Measurements from ENCODE around the gene IQCF2.

DNA sequence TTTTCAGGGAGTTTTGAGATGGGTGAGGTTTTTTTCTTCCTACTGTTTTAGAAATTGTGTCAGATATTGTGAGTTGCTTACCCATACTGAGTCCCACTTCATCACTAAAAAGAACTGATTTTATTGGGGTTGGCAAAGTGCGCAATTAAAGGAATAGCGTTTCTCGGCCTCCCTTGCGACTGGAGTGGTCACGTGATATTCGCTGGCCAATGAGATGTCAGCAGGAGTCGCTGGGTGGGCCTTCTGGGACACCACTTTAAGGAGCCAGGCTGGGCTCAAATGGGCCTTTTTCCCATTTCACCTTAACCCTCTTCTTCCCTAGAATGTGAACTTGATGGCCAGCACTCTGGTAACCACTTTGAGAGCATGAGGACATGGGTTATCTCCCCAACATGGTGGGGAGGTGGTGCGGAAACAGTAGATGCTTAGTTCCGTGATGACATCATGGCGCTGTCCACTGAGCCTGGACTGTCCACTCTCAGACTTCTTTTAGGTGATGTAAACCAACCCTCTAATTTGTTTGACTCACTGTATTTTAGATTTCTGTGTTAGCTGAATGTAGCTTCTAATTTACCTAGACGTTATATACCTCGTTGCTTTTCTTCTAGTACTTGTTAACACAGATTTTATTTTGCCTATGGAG is 27.2 kb downstream of the IQCF2 start:
- TF ChIP-seq POLR2A (IDR thresholded peaks at IDR 0.05) (no peak), POLR2AphosphoS5 (IDR thresholded peaks at IDR 0.05) (no peak)
- TF ChIP-seq, protein P1, sequence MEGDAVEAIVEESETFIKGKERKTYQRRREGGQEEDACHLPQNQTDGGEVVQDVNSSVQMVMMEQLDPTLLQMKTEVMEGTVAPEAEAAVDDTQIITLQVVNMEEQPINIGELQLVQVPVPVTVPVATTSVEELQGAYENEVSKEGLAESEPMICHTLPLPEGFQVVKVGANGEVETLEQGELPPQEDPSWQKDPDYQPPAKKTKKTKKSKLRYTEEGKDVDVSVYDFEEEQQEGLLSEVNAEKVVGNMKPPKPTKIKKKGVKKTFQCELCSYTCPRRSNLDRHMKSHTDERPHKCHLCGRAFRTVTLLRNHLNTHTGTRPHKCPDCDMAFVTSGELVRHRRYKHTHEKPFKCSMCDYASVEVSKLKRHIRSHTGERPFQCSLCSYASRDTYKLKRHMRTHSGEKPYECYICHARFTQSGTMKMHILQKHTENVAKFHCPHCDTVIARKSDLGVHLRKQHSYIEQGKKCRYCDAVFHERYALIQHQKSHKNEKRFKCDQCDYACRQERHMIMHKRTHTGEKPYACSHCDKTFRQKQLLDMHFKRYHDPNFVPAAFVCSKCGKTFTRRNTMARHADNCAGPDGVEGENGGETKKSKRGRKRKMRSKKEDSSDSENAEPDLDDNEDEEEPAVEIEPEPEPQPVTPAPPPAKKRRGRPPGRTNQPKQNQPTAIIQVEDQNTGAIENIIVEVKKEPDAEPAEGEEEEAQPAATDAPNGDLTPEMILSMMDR (IDR thresholded peaks at IDR 0.05 in 8 of 11, conservative IDR thresholded peaks at IDR 0.05 in 3 of 11), result no peak
